Measurements from ENCODE around the gene PSMB4. TPM values are rescaled to one million over a fixed set of nuclear protein-coding genes. Genes with fewer than 3 reads are reported as not detected.
"Not testable (repeated sequence)": the region's sequence is repeated elsewhere in the genome, so short reads cannot be mapped to it uniquely, and the experiment has no call there.

Gene PSMB4
- total RNA-seq, 1 experiment from 2014 or later = 641 TPM

GRCh38 chr1:151435174-151435573 is 35.8 kb downstream of the PSMB4 start:
- no peak for DNase-seq (ENCODE audit: extremely low read depth, low read depth)

- no peak for DNase-seq (ENCODE audit: extremely low read depth, low read depth)
Observed at GRCh38 chr1:151436985-151437384, 37.6 kb downstream of the PSMB4 start.

- not testable (repeated sequence) for DNase-seq (ENCODE audit: extremely low read depth, low read depth)
Observed at GRCh38 chr1:151437396-151437795, 38.0 kb downstream of the PSMB4 start.

- DNase-seq (ENCODE audit: extremely low read depth, low read depth) = peak; percentile 88
Observed at GRCh38 chr1:151443846-151444782, 44.7 kb downstream of the PSMB4 start.

GRCh38 chr1:151444783-151445177 is 45.4 kb downstream of the PSMB4 start:
- DNase-seq (ENCODE audit: extremely low read depth, low read depth) = no peak

- no peak for DNase-seq (ENCODE audit: extremely low read depth, low read depth)
Observed at GRCh38 chr1:151447696-151448095, 48.3 kb downstream of the PSMB4 start.

Small RNA genes lying within 50 kb of the gene (small RNA-seq; reads per million reads assigned to genes)
- 0.04 to 1.6 reads per million in 2 experiments for gene RNY4P25

Other genes starting within 250 kb of the PSMB4 start
- not detected in 2 replicates for gene TNFAIP8L2, start 242.9 kb upstream of the PSMB4 start, total RNA-seq (2014; rRNA removed; shearing (Covaris generic))
- gene LYSMD1, start 233.7 kb upstream of the PSMB4 start, total RNA-seq (2014; rRNA removed; shearing (Covaris generic)) = 18.0 and 25.1 TPM in 2 replicates
- gene SCNM1, start 233.4 kb upstream of the PSMB4 start, total RNA-seq (2014; rRNA removed; shearing (Covaris generic)) = 95.3 and 96.9 TPM in 2 replicates
- 0.87 TPM in 1 of 2 replicates, not detected in the other for gene TMOD4, start 223.6 kb upstream of the PSMB4 start, total RNA-seq (2014; rRNA removed; shearing (Covaris generic))
- gene VPS72, start 209.4 kb upstream of the PSMB4 start, total RNA-seq (2014; rRNA removed; shearing (Covaris generic)) = 88.7 and 95.2 TPM in 2 replicates
- gene PIP5K1A, start 201.0 kb upstream of the PSMB4 start, total RNA-seq (2014; rRNA removed; shearing (Covaris generic)) = 95.2 and 119 TPM in 2 replicates
- 216 and 237 TPM in 2 replicates for gene PSMD4, start 144.8 kb upstream of the PSMB4 start, total RNA-seq (2014; rRNA removed; shearing (Covaris generic))
- gene ZNF687, start 117.3 kb upstream of the PSMB4 start, total RNA-seq (2014; rRNA removed; shearing (Covaris generic)) = 22.6 and 23.0 TPM in 2 replicates
- 36.1 and 36.8 TPM in 2 replicates for gene PI4KB, start 72.2 kb upstream of the PSMB4 start, total RNA-seq (2014; rRNA removed; shearing (Covaris generic))
- gene RFX5, start 52.3 kb upstream of the PSMB4 start, total RNA-seq (2014; rRNA removed; shearing (Covaris generic)) = 41.9 and 48.1 TPM in 2 replicates
- 24.6 and 28.9 TPM in 2 replicates for gene SELENBP1, start 26.9 kb upstream of the PSMB4 start, total RNA-seq (2014; rRNA removed; shearing (Covaris generic))
- 27.3 and 34.5 TPM in 2 replicates for gene POGZ, start 59.9 kb downstream of the PSMB4 start, total RNA-seq (2014; rRNA removed; shearing (Covaris generic))
- 0.02 TPM in 1 of 2 replicates, not detected in the other for gene CGN, start 111.8 kb downstream of the PSMB4 start, total RNA-seq (2014; rRNA removed; shearing (Covaris generic))
- 17.1 and 17.2 TPM in 2 replicates for gene TUFT1, start 140.7 kb downstream of the PSMB4 start, total RNA-seq (2014; rRNA removed; shearing (Covaris generic))
- 29.6 and 32.2 TPM in 2 replicates for gene SNX27, start 212.5 kb downstream of the PSMB4 start, total RNA-seq (2014; rRNA removed; shearing (Covaris generic))